ENCODE measurements around the gene NBDY.
"Not testable (repeated sequence)": the region's sequence is repeated elsewhere in the genome, so short reads cannot be mapped to it uniquely, and the experiment has no call there.

Gene NBDY

DNA sequence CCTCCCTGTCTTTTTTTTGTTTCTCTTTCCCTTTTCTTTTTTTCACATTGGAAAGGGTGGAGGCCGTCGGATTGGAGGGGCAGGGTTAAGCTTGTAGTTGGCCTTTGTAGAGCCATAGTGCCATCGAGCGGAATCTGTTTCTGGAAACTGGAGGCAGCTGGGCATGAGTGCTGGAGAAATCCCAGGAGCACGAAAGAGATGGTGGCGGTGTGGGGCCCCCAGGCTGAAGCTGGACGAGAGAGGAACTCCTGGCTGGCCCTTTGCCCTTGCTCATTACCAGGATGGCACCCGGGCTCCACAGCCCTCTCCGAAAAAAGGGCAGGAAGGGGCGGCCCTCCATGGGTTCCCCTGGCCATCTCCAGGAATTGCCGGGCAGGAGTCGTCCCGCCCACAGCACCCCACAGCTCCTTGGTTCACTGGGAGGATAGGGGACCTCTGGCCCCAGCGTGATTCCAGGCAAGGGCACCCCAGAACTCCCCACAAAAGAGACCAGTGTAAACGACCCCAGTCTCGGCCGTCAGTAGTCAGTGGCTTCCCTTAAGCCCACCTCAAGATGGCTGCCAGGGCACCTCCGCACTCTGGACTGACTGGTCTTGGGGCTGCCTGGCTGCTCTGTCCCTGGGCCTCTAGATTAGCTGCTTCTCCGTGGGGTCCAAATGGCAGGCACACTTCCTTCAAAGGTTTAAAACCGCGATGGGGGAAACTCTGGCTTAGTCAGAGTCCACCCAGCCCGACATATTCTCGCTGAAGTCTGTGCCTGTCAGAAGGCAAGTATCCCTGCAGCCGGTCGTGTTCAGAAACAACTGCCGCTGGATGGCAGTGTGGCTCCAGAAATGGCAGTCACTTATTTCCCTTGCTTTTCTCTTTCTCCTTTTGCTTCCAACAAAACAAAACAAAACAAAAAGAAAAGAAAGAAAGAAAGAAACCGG, 74.1 kb downstream of the NBDY start:
- DNase-seq = peak; percentile 87

GRCh38 chrX:56803850-56804681, 75.0 kb downstream of the NBDY start:
- DNase-seq = no peak

DNA sequence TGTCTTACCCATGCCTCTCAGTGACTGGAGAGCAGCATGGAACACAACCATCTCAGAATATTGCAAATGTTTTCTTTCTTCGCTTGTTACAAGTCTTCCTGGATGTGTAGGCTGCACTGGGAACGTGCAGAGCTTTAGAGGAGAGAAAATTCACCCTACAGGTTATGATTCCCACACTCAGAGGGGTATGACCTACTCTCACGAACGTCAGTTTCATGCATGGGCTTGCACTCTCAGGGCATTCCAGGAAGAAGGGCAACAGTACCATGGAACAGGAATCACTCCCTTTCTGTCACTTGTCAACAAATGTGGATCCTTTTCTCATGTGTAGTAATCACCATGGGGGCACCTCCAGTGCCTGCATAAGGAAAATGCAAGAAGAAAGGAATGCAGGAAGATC, 75.8 kb downstream of the NBDY start:
- DNase-seq = no peak

- DNase-seq = no peak
Measured at GRCh38 chrX:56805399-56805798, 76.4 kb downstream of the NBDY start.

DNA sequence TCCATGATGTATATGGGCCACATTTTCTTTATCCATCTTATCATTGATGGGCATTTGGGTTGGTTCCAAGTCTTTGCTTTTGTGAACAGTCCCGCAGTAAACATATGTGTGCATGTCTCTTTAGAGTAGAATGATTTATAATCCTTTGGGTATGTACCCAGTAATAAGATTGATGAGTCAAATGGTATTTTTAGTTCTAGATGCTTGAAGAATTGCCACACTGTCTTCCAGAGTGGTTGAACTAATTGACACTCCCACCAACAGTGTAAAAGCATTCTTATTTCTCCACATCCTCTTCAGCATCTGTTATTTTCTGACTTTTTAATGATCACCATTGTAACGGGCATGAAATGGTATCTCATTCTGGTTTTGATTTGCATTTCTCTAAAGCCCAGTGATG, 77.1 kb downstream of the NBDY start:
- DNase-seq = not testable (repeated sequence)

GRCh38 chrX:56811599-56811998, 82.6 kb downstream of the NBDY start:
- DNase-seq = no peak

DNA sequence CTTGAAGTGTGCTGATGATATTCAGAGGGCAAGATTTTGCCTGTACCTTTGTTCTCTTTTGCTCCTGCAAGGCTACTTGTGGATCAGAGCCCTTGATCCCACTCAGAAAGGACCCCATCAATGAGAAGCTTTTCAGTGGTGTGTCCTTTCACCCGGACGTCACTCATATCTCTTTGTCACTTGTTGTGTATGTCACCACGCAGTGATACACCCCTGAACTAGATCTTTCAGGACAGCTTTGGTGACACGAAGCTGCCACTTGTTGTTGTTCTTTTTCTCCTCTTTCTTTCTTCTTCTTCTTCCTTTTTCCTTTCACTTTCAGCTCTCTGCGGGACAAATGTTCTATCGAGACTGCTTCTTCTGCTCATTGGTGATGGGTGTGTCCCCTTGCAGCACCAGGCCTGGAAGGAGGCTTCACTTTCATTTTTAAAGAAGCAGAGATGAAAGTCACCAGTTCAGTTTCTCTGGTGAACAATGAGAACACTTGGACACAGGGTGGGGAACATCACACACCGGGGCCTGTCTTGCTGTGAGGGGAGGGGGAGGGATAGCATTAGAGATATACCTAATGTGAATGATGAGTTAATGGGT, 83.6 kb downstream of the NBDY start:
- no peak for DNase-seq

DNA sequence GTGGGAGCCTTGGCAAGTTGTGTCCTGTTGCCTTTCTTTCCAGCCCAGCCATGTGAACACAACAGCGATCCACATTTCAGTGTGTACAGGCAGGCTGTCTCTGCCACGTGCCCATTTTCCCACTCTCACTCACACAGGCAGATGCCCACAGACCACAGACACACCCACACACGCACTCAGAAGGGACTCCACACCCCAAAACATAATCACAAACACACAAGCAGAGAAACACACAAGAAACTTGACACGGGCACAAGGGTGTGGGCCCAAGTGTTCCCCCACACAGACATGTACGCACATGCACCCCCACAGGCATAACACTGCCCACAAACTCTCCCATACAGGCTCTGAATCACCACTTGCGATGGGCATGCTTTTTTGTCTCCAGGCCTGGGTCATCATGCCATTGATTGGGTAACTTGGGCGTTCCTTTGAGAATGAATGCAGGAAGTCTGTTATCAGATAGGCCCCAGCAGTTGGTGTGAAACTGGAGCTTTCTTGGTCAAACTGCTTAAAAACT, 84.3 kb downstream of the NBDY start:
- DNase-seq = no peak

DNA sequence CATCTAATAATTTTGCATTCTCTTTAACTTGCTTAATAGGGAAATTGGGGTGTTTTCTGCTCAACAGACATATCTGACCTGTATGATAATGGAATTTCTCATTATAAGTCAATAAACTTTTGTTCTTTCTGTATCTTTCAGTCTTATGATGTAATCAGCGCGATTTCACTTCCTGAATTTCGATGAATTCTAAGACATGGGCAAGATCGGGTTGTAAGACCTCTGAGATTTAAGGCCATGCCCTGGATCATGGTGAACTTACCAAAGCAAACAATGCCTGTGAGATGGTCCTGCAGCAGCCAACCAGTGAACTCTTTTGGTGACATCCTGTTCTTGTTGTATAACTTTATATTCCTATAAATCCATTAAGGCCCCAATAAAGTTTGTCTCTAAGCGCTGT, 88.1 kb downstream of the NBDY start:
- DNase-seq = no peak

- no peak for DNase-seq
Measured at GRCh38 chrX:56826020-56826419, 97.0 kb downstream of the NBDY start.

DNA sequence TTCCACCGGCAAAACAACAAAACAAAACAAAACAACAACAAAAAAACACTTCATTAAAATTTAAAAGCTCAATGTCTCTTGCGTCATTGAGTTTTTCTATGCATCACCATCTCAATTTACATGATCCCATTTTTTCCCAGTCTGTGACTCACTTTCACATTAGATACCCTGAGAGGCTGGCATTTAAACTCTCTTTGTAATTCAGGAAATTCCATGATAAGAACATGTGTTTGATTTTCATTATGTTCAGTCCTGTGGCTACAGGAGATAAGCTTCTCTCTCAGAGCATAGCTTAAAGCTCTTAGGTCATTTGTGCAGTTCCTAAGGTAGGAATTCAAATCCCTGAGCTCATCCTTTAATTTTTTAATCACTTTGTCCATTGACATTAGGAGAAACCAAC, 104.6 kb downstream of the NBDY start:
- DNase-seq = no peak

GRCh38 chrX:56853436-56853835, 124.4 kb downstream of the NBDY start:
- DNase-seq = peak; percentile 2

- DNase-seq = no peak
Measured at GRCh38 chrX:56857042-56857441, 128.0 kb downstream of the NBDY start.

GRCh38 chrX:56860888-56861287, 131.8 kb downstream of the NBDY start:
- DNase-seq = no peak
